ENCODE measurements around the gene MFF.

Gene MFF

DNA sequence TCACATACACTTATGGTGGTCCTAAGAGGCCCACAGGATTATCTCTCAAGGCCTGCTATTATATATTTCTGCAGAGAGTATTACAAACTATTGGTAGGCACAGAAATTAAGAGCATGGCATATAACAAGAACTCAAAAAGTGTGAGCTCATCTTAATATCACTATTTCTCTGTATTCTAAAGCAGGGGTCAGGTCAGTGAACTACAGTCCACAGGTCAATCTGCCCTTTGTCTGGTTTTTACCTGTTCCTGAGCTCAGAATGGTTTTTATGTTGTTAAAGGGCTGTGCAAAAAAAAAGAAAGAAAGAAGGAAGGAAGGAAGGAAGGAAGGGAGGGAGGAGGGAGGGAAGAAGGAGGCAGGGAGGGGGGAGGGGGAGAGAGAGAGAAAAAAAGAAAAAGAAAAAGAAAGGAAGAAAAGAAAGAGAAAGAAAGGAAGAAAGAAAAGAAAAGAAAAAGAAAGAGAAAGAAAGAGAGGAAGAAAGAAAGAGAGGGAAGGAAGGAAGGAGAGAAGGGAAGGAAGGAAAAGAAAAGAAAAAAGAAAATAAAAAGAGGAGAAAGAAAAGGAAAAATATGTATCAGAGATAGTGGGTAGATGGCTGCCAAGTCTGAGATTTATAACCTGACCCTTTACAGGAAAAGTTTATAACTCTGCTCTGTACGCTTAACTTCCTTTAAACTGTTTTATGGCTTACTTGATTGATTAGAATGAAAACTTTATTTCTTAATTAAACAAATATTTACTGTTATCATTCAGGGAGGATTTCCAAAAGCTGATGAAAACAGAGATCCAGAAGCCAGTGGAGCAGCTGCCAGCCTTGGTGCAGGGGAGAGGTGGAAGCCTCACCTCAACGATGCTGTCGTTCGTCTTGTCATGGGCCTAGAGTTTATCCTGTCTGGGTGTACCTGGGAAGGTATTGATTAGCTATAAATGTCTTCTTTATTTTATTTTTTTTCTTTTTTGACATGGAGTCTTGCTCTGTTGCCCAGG lies 73.9 kb downstream of the MFF start:
- DNase-seq (ENCODE audit: low read depth): no peak
- H3K4me3 ChIP-seq (ENCODE audit: low read depth, low read length): no peak overlapping the region

DNA sequence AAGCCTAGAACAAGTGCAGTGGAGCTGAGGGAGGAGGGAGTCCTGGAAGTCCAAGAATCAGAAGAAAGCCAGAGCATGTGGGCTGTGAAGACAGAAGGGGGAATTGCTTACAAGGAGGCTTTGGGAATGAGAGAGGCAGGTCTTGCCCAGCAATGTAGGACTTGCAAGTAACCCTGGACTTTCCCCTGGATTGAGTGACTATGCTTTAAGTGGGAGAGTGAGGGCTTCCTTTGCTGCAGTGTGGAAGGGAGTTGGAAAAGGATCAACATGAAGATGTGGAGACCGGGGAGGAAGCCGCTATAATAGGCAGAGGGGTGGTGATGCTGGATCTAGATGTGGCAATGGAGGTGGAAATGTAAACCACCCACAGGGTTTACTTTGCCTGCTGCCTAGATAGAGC lies 76.5 kb downstream of the MFF start:
- DNase-seq (ENCODE audit: low read depth): no peak
- H3K4me3 ChIP-seq (ENCODE audit: low read depth, low read length): no peak overlapping the region

DNA sequence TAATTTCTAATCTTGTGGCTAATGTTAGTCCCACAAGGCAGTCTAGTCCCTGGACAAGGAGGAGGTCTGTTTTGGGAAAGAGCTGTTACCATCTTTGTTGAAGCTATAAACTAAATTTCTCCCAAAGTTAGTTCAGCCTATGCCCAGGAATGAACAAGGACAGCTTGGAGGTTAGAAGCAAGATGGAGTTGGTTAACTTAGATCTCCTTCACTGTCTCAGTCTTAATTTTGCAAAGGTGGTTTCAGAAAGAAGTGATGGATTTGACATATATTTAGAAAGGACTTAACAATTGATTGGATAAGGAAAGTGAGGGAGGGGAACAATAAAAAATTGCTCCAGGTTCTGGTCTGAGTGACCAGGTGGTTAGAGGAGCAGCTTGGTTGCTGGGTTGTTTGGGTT lies 77.3 kb downstream of the MFF start:
- H3K4me3 ChIP-seq (ENCODE audit: low read depth, low read length): no peak overlapping the region
- no peak for DNase-seq (ENCODE audit: low read depth)

DNA sequence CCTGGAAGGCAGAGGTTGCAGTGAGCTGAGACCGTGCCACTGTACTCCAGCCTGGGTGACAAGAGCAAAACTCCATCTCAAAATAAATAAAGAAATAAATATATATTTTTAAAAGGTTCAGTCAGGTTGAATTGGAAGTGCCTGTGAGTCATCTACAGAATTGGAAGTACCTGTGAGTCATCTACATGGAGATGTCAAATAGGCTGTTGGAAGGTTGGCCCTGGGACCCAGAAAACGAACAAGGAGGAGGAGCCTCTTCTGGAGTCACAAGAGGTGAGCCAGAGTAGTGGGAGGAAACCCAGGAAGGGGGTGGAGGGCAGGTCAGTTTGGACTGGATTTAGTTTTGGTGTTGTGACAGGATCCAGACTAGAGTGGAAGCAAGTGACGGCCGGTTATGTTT lies 77.9 kb downstream of the MFF start:
- no peak for DNase-seq (ENCODE audit: low read depth)
- H3K4me3 ChIP-seq (ENCODE audit: low read depth, low read length): no peak overlapping the region

DNA sequence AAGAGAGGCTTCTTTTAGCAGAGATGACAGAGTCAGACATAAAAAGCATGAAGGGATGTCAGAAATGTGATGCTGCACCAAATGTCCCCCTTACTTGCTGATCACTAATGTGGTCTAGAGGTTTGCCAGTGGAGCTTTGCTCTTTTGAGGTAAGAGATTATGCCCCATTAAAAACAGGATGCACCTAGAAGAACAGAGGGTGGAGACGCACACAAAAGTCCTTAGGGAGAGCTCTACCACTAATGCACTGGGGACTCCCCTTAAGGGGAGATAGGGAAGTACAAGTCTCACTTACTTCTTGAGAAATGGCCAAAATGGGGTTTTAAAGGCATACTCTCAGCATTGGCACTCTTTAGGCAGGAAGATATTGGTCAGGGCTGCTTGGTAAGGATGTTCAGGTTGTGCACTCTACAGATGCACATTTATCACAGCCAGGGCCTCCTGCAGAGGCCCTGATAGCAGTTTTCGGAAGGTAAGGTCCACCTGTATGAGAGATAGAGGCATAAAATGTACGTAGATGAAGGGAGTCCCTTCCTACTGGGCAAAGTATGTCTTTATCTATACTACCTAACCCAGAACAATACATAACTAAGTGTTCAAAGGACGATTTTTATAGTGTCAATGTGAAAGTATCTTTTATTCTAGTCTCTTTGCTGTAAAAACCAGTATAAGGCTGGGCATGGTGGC lies 79.7 kb downstream of the MFF start:
- DNase-seq (ENCODE audit: low read depth): no peak
- no peak overlapping the region for H3K4me3 ChIP-seq (ENCODE audit: low read depth, low read length)

DNA sequence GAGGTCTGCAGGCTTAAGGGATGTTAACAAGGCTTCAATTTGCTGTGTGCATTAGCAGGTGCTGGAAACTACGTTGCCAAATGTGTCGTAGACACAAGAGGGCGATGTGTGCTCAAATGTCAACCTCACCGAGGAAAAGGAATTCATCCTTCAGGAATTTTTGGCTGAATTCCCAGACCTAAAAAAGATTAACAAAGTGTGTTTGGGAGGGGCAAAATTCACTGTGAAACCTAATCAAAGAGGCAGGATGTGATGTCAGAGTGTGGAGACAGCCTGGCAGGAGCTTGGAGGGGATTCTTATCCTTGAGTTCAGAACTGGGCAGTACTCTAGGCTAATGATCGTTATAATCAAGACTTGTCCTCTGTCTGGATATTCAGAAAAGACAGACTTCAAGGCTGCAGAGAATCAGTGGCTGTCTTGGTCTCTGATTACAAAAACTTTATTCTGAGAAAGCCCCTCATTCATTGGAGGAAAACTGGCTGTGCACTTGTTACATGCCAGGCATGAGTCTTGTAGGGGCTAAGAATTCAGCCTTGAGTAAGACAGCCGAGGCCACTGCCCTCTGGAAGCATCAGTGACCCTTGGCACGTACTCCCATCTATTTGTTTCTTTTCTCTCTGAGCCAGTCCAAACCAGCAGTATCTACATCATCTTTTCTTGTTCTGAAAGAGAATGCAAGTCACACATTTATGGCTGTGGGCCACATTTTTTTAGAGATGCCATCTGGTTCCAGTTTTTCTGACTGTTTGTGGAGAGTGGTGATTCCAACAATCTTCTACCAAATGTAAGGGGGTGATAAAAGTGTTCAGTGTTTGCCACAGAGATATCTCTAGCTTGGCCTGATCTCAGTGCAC lies 81.4 kb downstream of the MFF start:
- H3K4me3 ChIP-seq (ENCODE audit: low read depth, low read length): no peak overlapping the region
- DNase-seq (ENCODE audit: low read depth): peak; percentile 87

Data from skeletal muscle cell (primary cell).